ENCODE measurements around the gene NR6A1. TPM values are rescaled to one million over a fixed set of nuclear protein-coding genes. Genes with fewer than 3 reads are reported as not detected.

Gene NR6A1
- total and polyA plus RNA-seq, 2 of the 13 experiments (the other 11 are each of a cell fraction or from before 2014, with no cell fraction given), result 28.1 to 31.5 TPM

GRCh38 chr9:124511891-124512805, 259.0 kb downstream of the NR6A1 start (continued):
- peak; percentile 78 for TF ChIP-seq HNF4G (IDR thresholded peaks at IDR 0.05; ENCODE audit: borderline replicate concordance, low read depth, low read length)
- TF ChIP-seq HNF4G (CRISPR knock-in tag; IDR thresholded peaks at IDR 0.05; ENCODE audit: borderline replicate concordance, low read depth), result no peak
- TF ChIP-seq, protein P1, sequence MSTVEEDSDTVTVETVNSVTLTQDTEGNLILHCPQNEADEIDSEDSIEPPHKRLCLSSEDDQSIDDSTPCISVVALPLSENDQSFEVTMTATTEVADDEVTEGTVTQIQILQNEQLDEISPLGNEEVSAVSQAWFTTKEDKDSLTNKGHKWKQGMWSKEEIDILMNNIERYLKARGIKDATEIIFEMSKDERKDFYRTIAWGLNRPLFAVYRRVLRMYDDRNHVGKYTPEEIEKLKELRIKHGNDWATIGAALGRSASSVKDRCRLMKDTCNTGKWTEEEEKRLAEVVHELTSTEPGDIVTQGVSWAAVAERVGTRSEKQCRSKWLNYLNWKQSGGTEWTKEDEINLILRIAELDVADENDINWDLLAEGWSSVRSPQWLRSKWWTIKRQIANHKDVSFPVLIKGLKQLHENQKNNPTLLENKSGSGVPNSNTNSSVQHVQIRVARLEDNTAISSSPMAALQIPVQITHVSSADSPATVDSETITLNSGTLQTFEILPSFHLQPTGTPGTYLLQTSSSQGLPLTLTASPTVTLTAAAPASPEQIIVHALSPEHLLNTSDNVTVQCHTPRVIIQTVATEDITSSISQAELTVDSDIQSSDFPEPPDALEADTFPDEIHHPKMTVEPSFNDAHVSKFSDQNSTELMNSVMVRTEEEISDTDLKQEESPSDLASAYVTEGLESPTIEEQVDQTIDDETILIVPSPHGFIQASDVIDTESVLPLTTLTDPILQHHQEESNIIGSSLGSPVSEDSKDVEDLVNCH (CRISPR knock-in tag; IDR thresholded peaks at IDR 0.05), result no peak
- TF ChIP-seq ZNF256 (CRISPR knock-in tag; conservative IDR thresholded peaks at IDR 0.05), result no peak; the same call in 1 of the 2 replicates
- TF ChIP-seq ZNF264 (CRISPR knock-in tag; IDR thresholded peaks at IDR 0.05), result no peak
- TF ChIP-seq IKZF1 (IDR thresholded peaks at IDR 0.05), result no peak
- TF ChIP-seq MTA3 (CRISPR knock-in tag; IDR thresholded peaks at IDR 0.05), result no peak
- no peak for TF ChIP-seq CCAR2 (optimal IDR thresholded peaks at IDR 0.05; ENCODE audit: low read depth, low read length)
- TF ChIP-seq ZNF362 (CRISPR knock-in tag; IDR thresholded peaks at IDR 0.05; ENCODE audit: borderline replicate concordance), result peak; percentile 62; the same call in 1 of the 2 replicates
- no peak; the same call in 1 of the 2 replicates for TF ChIP-seq FOXC1 (CRISPR knock-in tag; IDR thresholded peaks at IDR 0.05; ENCODE audit: borderline replicate concordance)
- TF ChIP-seq ZNF124 (CRISPR knock-in tag; IDR thresholded peaks at IDR 0.05), result 0 out of 2 replicates have a peak, but pooled peaks have one; percentile 9
- no peak; the same call in 1 of the 2 replicates for TF ChIP-seq NRL (CRISPR knock-in tag; IDR thresholded peaks at IDR 0.05; ENCODE audit: borderline replicate concordance)
- no peak for TF ChIP-seq HNRNPK (IDR thresholded peaks at IDR 0.05; ENCODE audit: low read depth, low read length, poor library complexity, severe bottlenecking)
- TF ChIP-seq MAFF (IDR thresholded peaks at IDR 0.05; ENCODE audit: low read depth, low read length), result no peak
- TF ChIP-seq SOX5 (CRISPR knock-in tag; IDR thresholded peaks at IDR 0.05; ENCODE audit: borderline replicate concordance), result peak; percentile 53; the same call in 1 of the 2 replicates
- peak; percentile 93 for TF ChIP-seq ESRRA (CRISPR knock-in tag; IDR thresholded peaks at IDR 0.05; ENCODE audit: low read depth)
- peak; percentile 67; the same call in 1 of the 2 replicates for TF ChIP-seq ZHX1 (CRISPR knock-in tag; IDR thresholded peaks at IDR 0.05; ENCODE audit: low read depth)
- TF ChIP-seq KLF13 (CRISPR knock-in tag; IDR thresholded peaks at IDR 0.05), result no peak
- no peak for TF ChIP-seq CENPBD1 (CRISPR knock-in tag; IDR thresholded peaks at IDR 0.05; ENCODE audit: borderline replicate concordance, low read depth)
- no peak for TF ChIP-seq TBL1XR1 (IDR thresholded peaks at IDR 0.05; ENCODE audit: borderline replicate concordance, low read length, partially characterized antibody)
- TF ChIP-seq NFE2L1 (CRISPR knock-in tag; IDR thresholded peaks at IDR 0.05; ENCODE audit: borderline replicate concordance), result no peak
- no peak for TF ChIP-seq ARNT (IDR thresholded peaks at IDR 0.05)
- TF ChIP-seq ZNF773 (CRISPR knock-in tag; IDR thresholded peaks at IDR 0.05; ENCODE audit: borderline replicate concordance), result 0 out of 2 replicates have a peak, but pooled peaks have one; percentile 39
